WERI-Rb-1 (cell line): ENCODE results near the gene ABCC4.

Source experiments
- DNase-seq: peaks from one replicate; pipeline ENCODE4 v3.0.0-alpha.2; 2020
- H3K27ac ChIP-seq: fragments of 250-450 bp; sonication (Bioruptor Pico); 2 replicates; pipeline ENCODE4 v1.5.1; 2020; ENCODE audit warnings: mild to moderate bottlenecking, moderate library complexity
- H3K27me3 ChIP-seq: fragments of 250-450 bp; sonication (Bioruptor Pico); 2 replicates; pipeline ENCODE4 v1.5.1; 2021; ENCODE audit warnings: mild to moderate bottlenecking, low read depth, moderate library complexity; ENCODE audit not compliant: insufficient read depth, severe bottlenecking
- H3K36me3 ChIP-seq: fragments of 250-450 bp; sonication (Bioruptor Pico); 2 replicates; pipeline ENCODE4 v1.5.1; 2020; ENCODE audit warnings: mild to moderate bottlenecking, moderate library complexity
- H3K4me3 ChIP-seq: 2 replicates; pipeline ENCODE4 v1.5.1; 2011; ENCODE audit warnings: low read depth, mild to moderate bottlenecking, control low read depth, low read length
- H3K9me3 ChIP-seq: fragments of 250-450 bp; sonication (Bioruptor Pico); 2 replicates; pipeline ENCODE4 v1.5.1; 2021; ENCODE audit warnings: mild to moderate bottlenecking, moderate library complexity; ENCODE audit not compliant: severe bottlenecking
- TF ChIP-seq, protein P1 (sequence below): IDR thresholded peaks from 2 replicates; pipeline ENCODE4 v1.5.1; 2011; ENCODE audit warnings: low read depth, mild to moderate bottlenecking, control low read depth, inconsistent platforms, low read length

Gene ABCC4

DNA sequence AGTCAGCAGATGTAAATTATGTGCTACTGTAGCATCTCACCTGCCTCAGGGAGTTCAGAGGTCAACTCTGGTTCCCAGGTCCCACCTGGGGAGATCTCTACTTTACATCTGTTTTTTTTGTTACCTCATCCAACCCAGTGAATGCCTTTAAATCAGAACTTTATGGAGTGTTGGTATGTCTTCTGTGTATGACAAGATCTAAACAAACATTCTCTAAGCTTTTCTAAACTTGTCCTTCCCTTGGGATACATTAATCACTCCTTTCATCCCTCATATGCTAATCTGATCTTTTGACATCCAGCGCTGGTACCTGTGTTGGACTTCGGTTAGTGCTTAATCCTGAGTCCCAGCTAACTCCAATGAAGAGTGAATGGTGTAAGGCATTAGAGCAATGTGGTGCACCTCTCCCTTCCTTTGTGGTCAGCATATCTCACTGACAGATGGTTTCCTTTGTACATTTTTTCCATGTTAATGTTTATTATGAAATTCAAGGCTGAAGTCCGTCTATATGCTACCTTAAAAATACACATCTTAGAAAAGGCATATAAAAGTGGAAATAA lies 213.4 kb downstream of the ABCC4 start:
- Histone ChIP-seq H3K4me3 (no peak overlapping the region), H3K27me3 (no peaks in the 10 kb centered on the region), H3K27ac (no peak overlapping the region), H3K36me3 (no peaks in the 10 kb centered on the region), H3K9me3 (no peaks in the 10 kb centered on the region)
- TF ChIP-seq, protein P1, sequence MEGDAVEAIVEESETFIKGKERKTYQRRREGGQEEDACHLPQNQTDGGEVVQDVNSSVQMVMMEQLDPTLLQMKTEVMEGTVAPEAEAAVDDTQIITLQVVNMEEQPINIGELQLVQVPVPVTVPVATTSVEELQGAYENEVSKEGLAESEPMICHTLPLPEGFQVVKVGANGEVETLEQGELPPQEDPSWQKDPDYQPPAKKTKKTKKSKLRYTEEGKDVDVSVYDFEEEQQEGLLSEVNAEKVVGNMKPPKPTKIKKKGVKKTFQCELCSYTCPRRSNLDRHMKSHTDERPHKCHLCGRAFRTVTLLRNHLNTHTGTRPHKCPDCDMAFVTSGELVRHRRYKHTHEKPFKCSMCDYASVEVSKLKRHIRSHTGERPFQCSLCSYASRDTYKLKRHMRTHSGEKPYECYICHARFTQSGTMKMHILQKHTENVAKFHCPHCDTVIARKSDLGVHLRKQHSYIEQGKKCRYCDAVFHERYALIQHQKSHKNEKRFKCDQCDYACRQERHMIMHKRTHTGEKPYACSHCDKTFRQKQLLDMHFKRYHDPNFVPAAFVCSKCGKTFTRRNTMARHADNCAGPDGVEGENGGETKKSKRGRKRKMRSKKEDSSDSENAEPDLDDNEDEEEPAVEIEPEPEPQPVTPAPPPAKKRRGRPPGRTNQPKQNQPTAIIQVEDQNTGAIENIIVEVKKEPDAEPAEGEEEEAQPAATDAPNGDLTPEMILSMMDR: no peak
- no peak for DNase-seq

GRCh38 chr13:95086761-95087160 lies 214.5 kb downstream of the ABCC4 start:
- H3K27ac ChIP-seq: no peak overlapping the region
- no peak for DNase-seq
- TF ChIP-seq, protein P1: no peak
- no peaks in the 10 kb centered on the region for H3K9me3 ChIP-seq
- no peaks in the 10 kb centered on the region for H3K27me3 ChIP-seq
- no peak overlapping the region for H3K4me3 ChIP-seq
- no peaks in the 10 kb centered on the region for H3K36me3 ChIP-seq

- Histone ChIP-seq H3K36me3 (no peaks in the 10 kb centered on the region), H3K27me3 (no peaks in the 10 kb centered on the region), H3K27ac (no peak overlapping the region), H3K4me3 (no peak overlapping the region), H3K9me3 (no peaks in the 10 kb centered on the region)
- DNase-seq: no peak
- TF ChIP-seq, protein P1: no peak
Measured at GRCh38 chr13:95083758-95084157, 217.5 kb downstream of the ABCC4 start.

DNA sequence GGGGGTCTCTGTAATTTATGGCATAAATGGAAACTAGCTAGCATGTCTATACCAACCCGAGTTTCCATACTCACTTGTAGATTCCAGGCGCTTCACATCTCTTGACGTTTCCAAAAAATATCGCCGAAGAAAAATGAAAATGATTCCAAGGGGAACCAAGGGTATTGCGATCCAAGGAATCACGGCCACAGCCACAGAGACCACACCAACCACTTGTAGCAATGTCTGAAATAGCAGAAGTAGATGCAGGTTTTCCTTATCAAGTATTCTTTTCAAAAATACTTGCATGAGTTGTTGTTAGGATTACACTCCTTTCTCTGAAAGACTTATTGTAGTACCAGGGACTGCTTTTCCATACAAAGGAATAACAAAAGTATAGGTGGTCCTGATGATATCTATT lies 218.2 kb downstream of the ABCC4 start:
- H3K4me3 ChIP-seq: no peak overlapping the region
- no peak overlapping the region for H3K27ac ChIP-seq
- no peaks in the 10 kb centered on the region for H3K9me3 ChIP-seq
- DNase-seq: no peak
- TF ChIP-seq, protein P1: no peak
- H3K36me3 ChIP-seq: no peaks in the 10 kb centered on the region
- no peaks in the 10 kb centered on the region for H3K27me3 ChIP-seq

GRCh38 chr13:95075506-95075905 lies 225.7 kb downstream of the ABCC4 start:
- TF ChIP-seq, protein P1: no peak
- Histone ChIP-seq H3K9me3 (no peaks in the 10 kb centered on the region), H3K27ac (no peak overlapping the region), H3K36me3 (peaks cover 5% of the 10 kb centered on the region; the same call in 1 of the 2 replicates), H3K4me3 (no peak overlapping the region), H3K27me3 (no peaks in the 10 kb centered on the region)
- DNase-seq: no peak

DNA sequence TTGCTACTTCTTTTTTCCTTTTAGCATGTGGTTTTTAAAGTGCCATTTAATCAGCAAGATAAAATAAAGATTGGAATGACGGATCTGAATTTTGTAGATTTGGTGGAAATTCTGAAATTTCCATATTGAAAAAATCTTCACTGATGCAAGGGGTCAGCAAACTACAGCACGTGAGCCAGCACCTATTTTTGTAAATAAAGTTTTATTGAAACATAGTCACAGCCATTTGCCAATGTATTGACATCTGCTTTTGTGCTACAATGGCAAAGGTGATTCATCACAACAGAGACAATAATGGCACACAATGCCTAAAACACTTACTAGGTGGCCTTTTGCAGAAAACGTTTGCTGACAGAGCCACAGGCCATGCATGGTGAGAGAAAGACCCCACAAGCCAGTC lies 226.4 kb downstream of the ABCC4 start:
- H3K36me3 ChIP-seq: peaks cover 5% of the 10 kb centered on the region; the same call in 1 of the 2 replicates
- H3K4me3 ChIP-seq: no peak overlapping the region
- no peak for DNase-seq
- no peak overlapping the region for H3K27ac ChIP-seq
- H3K27me3 ChIP-seq: no peaks in the 10 kb centered on the region
- no peaks in the 10 kb centered on the region for H3K9me3 ChIP-seq
- TF ChIP-seq, protein P1: no peak
